Measurements from ENCODE around the gene DRICH1. TPM values are rescaled to one million over a fixed set of nuclear protein-coding genes. Genes with fewer than 3 reads are reported as not detected.
"Not testable (repeated sequence)": the region's sequence is repeated elsewhere in the genome, so short reads cannot be mapped to it uniquely, and the experiment has no call there.

The DRICH1 gene
- total RNA-seq, 2 experiments from 2014 or later: 0.38 to 0.49 TPM

- DNase-seq (ENCODE audit: low spot score): no peak
- no peak overlapping the region for H2AFZ ChIP-seq (ENCODE audit: low read length)
- H3K9me3 ChIP-seq (ENCODE audit: low read length): no peaks in the 10 kb centered on the region
- H3K27ac ChIP-seq (ENCODE audit: low read depth, low read length, poor library complexity, severe bottlenecking): no peak overlapping the region
- no peaks in the 10 kb centered on the region for H3K79me2 ChIP-seq (ENCODE audit: insufficient read depth, low read depth, low read length)
- ChIA-PET CTCF (ENCODE audit: unreplicated experiment) (no interaction called here), POLR2A (no interaction called here)
- no peak overlapping the region for H3K4me2 ChIP-seq (ENCODE audit: low read length)
- no peaks in the 10 kb centered on the region for H3K9me2 ChIP-seq (ENCODE audit: insufficient read depth, low read length)
- no peaks in the 10 kb centered on the region for H3K4me1 ChIP-seq (ENCODE audit: insufficient read depth, low read length, poor library complexity, severe bottlenecking)
- intact Hi-C loops (cut with micrococcal nuclease; ENCODE audit: unreplicated experiment): no loop called here
- H3K36me3 ChIP-seq (ENCODE audit: insufficient read depth, low read length): no peaks in the 10 kb centered on the region
- H3K4me3 ChIP-seq (ENCODE audit: low read depth, low read length, poor library complexity, severe bottlenecking): no peak overlapping the region
- TF ChIP-seq EZH2phosphoT487 (IDR thresholded peaks at IDR 0.05; ENCODE audit: borderline replicate concordance, low read depth, low read length) (no peak), CTCF (conservative IDR thresholded peaks at IDR 0.05; ENCODE audit: low read length) (no peak)
- no peaks in the 10 kb centered on the region for H4K20me1 ChIP-seq (ENCODE audit: insufficient read depth, low read length)
- BruUV-seq (replicated peaks): no TSS peak
Measured at GRCh38 chr22:23574371-23574811, 57.7 kb downstream of the DRICH1 start.

GRCh38 chr22:23573701-23574235, 58.4 kb downstream of the DRICH1 start:
- H4K20me1 ChIP-seq (ENCODE audit: insufficient read depth, low read length); H3K27ac ChIP-seq (ENCODE audit: low read depth, low read length, poor library complexity, severe bottlenecking); POLR2A ChIA-PET; H2AFZ ChIP-seq (ENCODE audit: low read length); H3K9me2 ChIP-seq (ENCODE audit: insufficient read depth, low read length); intact Hi-C loops (cut with micrococcal nuclease; ENCODE audit: unreplicated experiment); H3K4me2 ChIP-seq (ENCODE audit: low read length); BruUV-seq (replicated peaks); H3K4me3 ChIP-seq (ENCODE audit: low read depth, low read length, poor library complexity, severe bottlenecking); CTCF ChIA-PET (ENCODE audit: unreplicated experiment); H3K36me3 ChIP-seq (ENCODE audit: insufficient read depth, low read length); H3K9me3 ChIP-seq (ENCODE audit: low read length); DNase-seq (ENCODE audit: low spot score); H3K79me2 ChIP-seq (ENCODE audit: insufficient read depth, low read depth, low read length); H3K4me1 ChIP-seq (ENCODE audit: insufficient read depth, low read length, poor library complexity, severe bottlenecking): not testable (repeated sequence)

- H3K79me2 ChIP-seq (ENCODE audit: insufficient read depth, low read depth, low read length); BruUV-seq (replicated peaks); H2AFZ ChIP-seq (ENCODE audit: low read length); H3K4me1 ChIP-seq (ENCODE audit: insufficient read depth, low read length, poor library complexity, severe bottlenecking); H4K20me1 ChIP-seq (ENCODE audit: insufficient read depth, low read length); intact Hi-C loops (cut with micrococcal nuclease; ENCODE audit: unreplicated experiment); H3K9me3 ChIP-seq (ENCODE audit: low read length); POLR2A ChIA-PET; H3K9me2 ChIP-seq (ENCODE audit: insufficient read depth, low read length); CTCF ChIA-PET (ENCODE audit: unreplicated experiment); H3K27ac ChIP-seq (ENCODE audit: low read depth, low read length, poor library complexity, severe bottlenecking); DNase-seq (ENCODE audit: low spot score); H3K36me3 ChIP-seq (ENCODE audit: insufficient read depth, low read length); H3K4me3 ChIP-seq (ENCODE audit: low read depth, low read length, poor library complexity, severe bottlenecking); H3K4me2 ChIP-seq (ENCODE audit: low read length): not testable (repeated sequence)
Measured at GRCh38 chr22:23573106-23573505, 59.0 kb downstream of the DRICH1 start.

GRCh38 chr22:23571486-23571885, 60.6 kb downstream of the DRICH1 start:
- Histone ChIP-seq H3K27ac (ENCODE audit: low read depth, low read length, poor library complexity, severe bottlenecking) (no peak overlapping the region), H3K4me2 (ENCODE audit: low read length) (no peak overlapping the region), H3K9me3 (ENCODE audit: low read length) (no peaks in the 10 kb centered on the region), H3K36me3 (ENCODE audit: insufficient read depth, low read length) (no peaks in the 10 kb centered on the region), H3K4me1 (ENCODE audit: insufficient read depth, low read length, poor library complexity, severe bottlenecking) (no peaks in the 10 kb centered on the region), H3K79me2 (ENCODE audit: insufficient read depth, low read depth, low read length) (no peaks in the 10 kb centered on the region), H2AFZ (ENCODE audit: low read length) (no peak overlapping the region), H4K20me1 (ENCODE audit: insufficient read depth, low read length) (no peaks in the 10 kb centered on the region), H3K4me3 (ENCODE audit: low read depth, low read length, poor library complexity, severe bottlenecking) (no peak overlapping the region), H3K9me2 (ENCODE audit: insufficient read depth, low read length) (no peaks in the 10 kb centered on the region)
- no peak for DNase-seq (ENCODE audit: low spot score)
- no peak for TF ChIP-seq EZH2phosphoT487 (IDR thresholded peaks at IDR 0.05; ENCODE audit: borderline replicate concordance, low read depth, low read length)
- no peak for TF ChIP-seq CTCF (conservative IDR thresholded peaks at IDR 0.05; ENCODE audit: low read length)
- intact Hi-C loops (cut with micrococcal nuclease; ENCODE audit: unreplicated experiment): no loop called here
- BruUV-seq (replicated peaks): no TSS peak
- ChIA-PET CTCF (ENCODE audit: unreplicated experiment) (no interaction called here), POLR2A (no interaction called here)

Data from OCI-LY7 (cell line).